HG03565 (cell line): ENCODE results near the gene FSTL4.

Source experiments
- ATAC-seq: cut with Tn5 transposase; IDR thresholded peaks from one replicate; pipeline ENCODE4 v1.9.1; 2021; ENCODE audit warnings: mild to moderate bottlenecking, moderate library complexity; ENCODE audit not compliant: unreplicated experiment

The FSTL4 gene

GRCh38 chr5:133332439-133333024 is 279.8 kb downstream of the FSTL4 start:
- ATAC-seq = no peak

GRCh38 chr5:133331941-133332340 is 280.4 kb downstream of the FSTL4 start:
- ATAC-seq = no peak

- no peak for ATAC-seq
Observed at GRCh38 chr5:133330956-133331355, 281.4 kb downstream of the FSTL4 start.

- ATAC-seq = no peak
Observed at GRCh38 chr5:133328800-133329199, 283.5 kb downstream of the FSTL4 start.

GRCh38 chr5:133327946-133328401 is 284.4 kb downstream of the FSTL4 start:
- no peak for ATAC-seq

GRCh38 chr5:133326361-133326760 is 286.0 kb downstream of the FSTL4 start:
- no peak for ATAC-seq

- no peak for ATAC-seq
Observed at GRCh38 chr5:133325864-133326263, 286.5 kb downstream of the FSTL4 start.

GRCh38 chr5:133324926-133325325 is 287.4 kb downstream of the FSTL4 start:
- ATAC-seq = no peak

GRCh38 chr5:133323494-133324457 is 288.6 kb downstream of the FSTL4 start:
- no peak for ATAC-seq

- ATAC-seq = no peak
Observed at GRCh38 chr5:133322743-133323142, 289.6 kb downstream of the FSTL4 start.

- ATAC-seq = no peak
Observed at GRCh38 chr5:133321833-133322420, 290.4 kb downstream of the FSTL4 start.

- ATAC-seq = no peak
Observed at GRCh38 chr5:133321286-133321832, 291.0 kb downstream of the FSTL4 start.

GRCh38 chr5:133319905-133320520 is 292.3 kb downstream of the FSTL4 start:
- no peak for ATAC-seq

- ATAC-seq = no peak
Observed at GRCh38 chr5:133319244-133319643, 293.1 kb downstream of the FSTL4 start.

- no peak for ATAC-seq
Observed at GRCh38 chr5:133317558-133317957, 294.8 kb downstream of the FSTL4 start.

- ATAC-seq = no peak
Observed at GRCh38 chr5:133316346-133317343, 295.7 kb downstream of the FSTL4 start.

GRCh38 chr5:133314086-133314485 is 298.3 kb downstream of the FSTL4 start:
- ATAC-seq = no peak

GRCh38 chr5:133311176-133311575 is 301.2 kb downstream of the FSTL4 start:
- no peak for ATAC-seq

GRCh38 chr5:133309984-133310621 is 302.2 kb downstream of the FSTL4 start:
- ATAC-seq = no peak
